Activated naive CD8-positive, alpha-beta T cell treated with anti-CD3 and anti-CD28 coated beads for 36 hours (primary cell): ENCODE results near the gene TMED10. TPM values are rescaled to one million over a fixed set of nuclear protein-coding genes. Genes with fewer than 3 reads are reported as not detected.
"Not testable (repeated sequence)": the region's sequence is repeated elsewhere in the genome, so short reads cannot be mapped to it uniquely, and the experiment has no call there.

Source experiments
- DNase-seq: peaks from one replicate; pipeline ENCODE4 v3.0.0; 2021
- H3K27ac Mint-ChIP-seq: one replicate; pipeline ENCODE4 v1.8.0; 2022; ENCODE audit warnings: mild to moderate bottlenecking, moderate library complexity, mixed read lengths
- H3K27me3 Mint-ChIP-seq: one replicate; pipeline ENCODE4 v1.8.0; 2022; ENCODE audit warnings: mild to moderate bottlenecking, mixed read lengths
- H3K36me3 Mint-ChIP-seq: one replicate; pipeline ENCODE4 v1.8.0; 2021; ENCODE audit warnings: mild to moderate bottlenecking, mixed read lengths
- H3K4me1 Mint-ChIP-seq: one replicate; pipeline ENCODE4 v1.8.0; 2021; ENCODE audit warnings: mixed read lengths
- H3K4me3 Mint-ChIP-seq: one replicate; pipeline ENCODE4 v1.8.0; 2022; ENCODE audit warnings: mild to moderate bottlenecking, moderate library complexity, mixed read lengths
- H3K9me3 Mint-ChIP-seq: one replicate; pipeline ENCODE4 v1.8.0; 2022; ENCODE audit warnings: mixed read lengths
- total RNA-seq, 2 experiments: library from RNA; stranded (reverse); gene quantifications; one replicate each; pipeline ENCODE4 v1.2.3, GENCODE V29; 2021

TMED10 gene
- total RNA-seq, 2 experiments from 2014 or later: 160 to 169 TPM

DNA sequence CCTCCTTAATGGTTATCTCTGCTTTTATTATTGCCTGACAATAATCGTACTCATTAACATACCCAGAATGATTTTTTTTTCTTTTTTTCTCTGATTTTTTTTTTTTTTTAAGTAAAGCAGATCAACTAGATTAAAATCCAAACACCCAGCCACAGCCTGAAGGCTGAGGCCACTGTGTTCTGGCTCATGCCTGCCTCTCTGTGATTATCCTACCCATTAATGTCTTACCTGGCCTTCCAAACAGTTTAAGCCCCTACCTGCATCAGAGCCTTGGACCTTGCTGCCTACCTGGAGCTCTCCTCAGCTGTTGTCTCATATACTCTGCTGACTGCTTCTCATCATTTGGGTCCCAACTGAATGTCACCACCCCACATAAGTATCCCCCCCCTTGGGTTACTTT lies 6.8 kb upstream of the TMED10 start:
- Mint-ChIP-seq H3K27ac (no peak overlapping the region), H3K9me3 (no peaks in the 10 kb centered on the region), H3K27me3 (peaks cover 8% of the 10 kb centered on the region), H3K4me3 (no peak overlapping the region), H3K36me3 (no peaks in the 10 kb centered on the region), H3K4me1 (peaks cover 2% of the 10 kb centered on the region)
- no peak for DNase-seq

- DNase-seq: no peak
- Mint-ChIP-seq H3K27ac (no peak overlapping the region), H3K27me3 (peaks cover 8% of the 10 kb centered on the region), H3K36me3 (no peaks in the 10 kb centered on the region), H3K9me3 (no peaks in the 10 kb centered on the region), H3K4me1 (peaks cover 2% of the 10 kb centered on the region), H3K4me3 (no peak overlapping the region)
Observed at GRCh38 chr14:75182821-75183220, 6.4 kb upstream of the TMED10 start.

DNA sequence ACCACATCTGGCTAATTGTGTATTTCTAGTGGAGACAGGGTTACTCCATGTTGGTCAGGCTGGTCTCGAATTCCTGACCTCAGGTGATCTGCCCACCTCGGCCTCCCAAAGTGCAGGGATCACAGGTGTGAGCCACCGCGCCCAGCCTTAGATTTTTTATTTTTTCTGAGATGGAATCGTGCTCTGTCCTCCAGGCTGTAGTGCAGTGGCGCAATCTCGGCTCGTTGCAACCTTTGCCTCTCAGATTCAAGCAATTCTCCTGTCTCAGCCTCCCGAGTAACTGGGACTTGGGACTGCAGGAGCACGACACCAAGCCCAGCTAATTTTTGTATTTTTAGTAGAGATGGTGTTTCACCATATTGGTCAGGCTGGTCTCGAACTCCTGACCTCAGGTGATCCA lies 5.8 kb upstream of the TMED10 start:
- not testable (repeated sequence) for H3K4me3 Mint-ChIP-seq, H3K9me3 Mint-ChIP-seq, H3K27ac Mint-ChIP-seq, DNase-seq, H3K4me1 Mint-ChIP-seq, H3K27me3 Mint-ChIP-seq, H3K36me3 Mint-ChIP-seq

DNA sequence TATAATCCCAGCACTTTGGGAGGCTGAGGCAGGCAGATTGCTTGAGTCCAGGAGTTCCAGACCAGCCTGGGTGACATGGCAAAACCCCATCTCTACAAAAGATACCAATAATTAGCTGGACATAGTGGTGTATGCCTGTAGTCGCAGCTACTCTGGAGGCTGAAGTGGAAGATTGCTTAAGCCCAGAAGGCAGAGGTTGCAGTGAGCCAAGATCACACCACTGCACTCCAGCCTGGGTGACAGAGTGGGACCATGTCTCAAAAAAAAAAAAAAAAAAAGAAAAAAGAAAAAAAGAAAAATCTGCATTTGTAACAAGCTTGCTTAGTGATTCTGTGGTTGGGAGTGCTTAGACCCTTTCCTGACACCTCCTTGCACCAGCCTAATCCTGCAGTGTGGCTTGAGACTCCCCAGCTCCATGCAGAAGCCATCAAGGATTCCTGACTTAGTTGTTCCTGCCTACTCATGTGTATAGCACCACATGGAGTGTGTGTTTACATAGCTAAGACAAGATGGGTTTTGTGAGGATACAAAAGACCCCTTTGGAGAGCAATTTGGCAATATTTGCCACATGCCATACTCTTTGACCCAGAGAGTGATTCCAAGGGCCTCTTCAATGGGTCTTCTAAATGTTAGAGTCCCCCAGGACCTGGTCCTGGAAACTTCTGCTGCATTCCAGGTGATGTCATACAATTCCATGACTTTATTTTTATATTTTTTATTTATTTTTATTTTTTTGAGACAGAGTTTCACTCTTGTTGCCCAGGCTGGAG lies 5.1 kb upstream of the TMED10 start:
- H3K4me1 Mint-ChIP-seq: peaks cover 6% of the 10 kb centered on the region
- H3K27me3 Mint-ChIP-seq: peaks cover 5% of the 10 kb centered on the region

DNA sequence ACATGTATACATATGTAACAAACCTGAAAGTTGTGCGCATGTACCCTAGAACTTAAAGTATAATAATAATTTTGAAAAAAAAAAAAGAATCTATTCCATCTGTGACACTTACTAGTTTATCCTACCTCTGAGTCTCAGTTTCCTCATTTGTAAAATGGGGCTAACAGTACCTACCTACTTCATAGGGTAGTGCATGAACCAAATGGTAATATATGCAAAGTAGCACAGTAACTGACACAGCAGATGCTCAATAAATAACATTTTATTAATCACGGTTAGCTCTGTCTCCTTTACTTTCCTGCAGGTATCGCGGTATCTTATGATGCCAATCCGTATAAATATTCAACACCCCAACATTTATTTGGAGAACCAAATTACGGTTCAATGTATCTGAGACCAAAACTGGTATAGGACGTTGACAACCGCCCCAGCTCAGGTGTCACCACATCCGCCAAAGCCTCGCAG lies 703 bp downstream of the TMED10 start:
- H3K4me3 Mint-ChIP-seq: peak overlapping the region; percentile 92
- no peaks in the 10 kb centered on the region for H3K27me3 Mint-ChIP-seq
- H3K36me3 Mint-ChIP-seq: peaks cover 2% of the 10 kb centered on the region
- DNase-seq: no peak
- H3K27ac Mint-ChIP-seq: peak overlapping the region; percentile 98
- peaks cover 41% of the 10 kb centered on the region for H3K4me1 Mint-ChIP-seq
- no peaks in the 10 kb centered on the region for H3K9me3 Mint-ChIP-seq

More for the DNA sequence above, 5.1 kb upstream of the TMED10 start:
- H3K9me3 Mint-ChIP-seq: no peaks in the 10 kb centered on the region
- no peak overlapping the region for H3K4me3 Mint-ChIP-seq
- H3K27ac Mint-ChIP-seq: peak overlapping the region; percentile 48
- DNase-seq: no peak
- no peaks in the 10 kb centered on the region for H3K36me3 Mint-ChIP-seq

DNA sequence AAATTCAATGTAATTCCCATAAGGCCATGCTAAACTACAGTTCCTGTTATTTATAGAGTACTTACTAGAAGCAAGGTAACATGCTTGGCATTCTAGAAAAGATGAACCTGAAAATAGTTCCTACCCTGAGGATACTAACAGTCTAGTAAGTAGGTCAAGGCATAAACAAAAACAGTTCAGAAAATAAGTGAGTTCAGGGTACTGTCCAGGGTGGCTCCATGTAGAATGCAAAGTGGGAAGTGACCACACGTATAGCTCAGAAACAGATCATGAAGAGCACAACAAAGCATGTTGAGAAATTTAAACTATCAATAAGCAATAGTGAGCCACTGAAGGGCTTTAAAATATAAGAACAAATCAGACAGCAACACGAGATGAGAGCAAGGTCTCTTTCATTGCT lies 2.3 kb downstream of the TMED10 start:
- Mint-ChIP-seq H3K27ac (peak overlapping the region; percentile 30), H3K4me3 (peak overlapping the region; percentile 61), H3K9me3 (no peaks in the 10 kb centered on the region), H3K36me3 (peaks cover 7% of the 10 kb centered on the region), H3K27me3 (no peaks in the 10 kb centered on the region), H3K4me1 (peaks cover 48% of the 10 kb centered on the region)
- no peak for DNase-seq

DNA sequence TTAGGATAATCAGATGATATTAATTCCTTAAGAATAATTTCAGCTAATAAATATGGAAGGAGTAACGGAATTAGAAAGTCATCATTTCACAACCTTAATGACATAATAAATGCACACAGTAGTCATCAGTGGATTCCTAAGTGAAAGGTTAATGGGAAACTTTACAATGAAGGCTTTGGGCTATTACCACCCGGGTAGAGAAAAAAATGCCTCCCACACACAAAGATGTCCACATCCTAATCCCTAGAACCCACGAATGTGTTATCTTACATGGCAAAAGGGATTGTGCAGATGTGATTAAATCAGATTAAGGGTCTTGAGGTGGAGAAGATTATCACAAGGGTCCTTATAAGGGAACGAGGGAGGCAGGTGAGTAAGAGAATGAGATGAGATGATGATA lies 5.6 kb downstream of the TMED10 start:
- H3K4me1 Mint-ChIP-seq: peaks cover 69% of the 10 kb centered on the region
- no peak overlapping the region for H3K27ac Mint-ChIP-seq
- DNase-seq: no peak
- H3K9me3 Mint-ChIP-seq: no peaks in the 10 kb centered on the region
- H3K4me3 Mint-ChIP-seq: no peak overlapping the region
- no peaks in the 10 kb centered on the region for H3K27me3 Mint-ChIP-seq
- peaks cover 12% of the 10 kb centered on the region for H3K36me3 Mint-ChIP-seq

DNA sequence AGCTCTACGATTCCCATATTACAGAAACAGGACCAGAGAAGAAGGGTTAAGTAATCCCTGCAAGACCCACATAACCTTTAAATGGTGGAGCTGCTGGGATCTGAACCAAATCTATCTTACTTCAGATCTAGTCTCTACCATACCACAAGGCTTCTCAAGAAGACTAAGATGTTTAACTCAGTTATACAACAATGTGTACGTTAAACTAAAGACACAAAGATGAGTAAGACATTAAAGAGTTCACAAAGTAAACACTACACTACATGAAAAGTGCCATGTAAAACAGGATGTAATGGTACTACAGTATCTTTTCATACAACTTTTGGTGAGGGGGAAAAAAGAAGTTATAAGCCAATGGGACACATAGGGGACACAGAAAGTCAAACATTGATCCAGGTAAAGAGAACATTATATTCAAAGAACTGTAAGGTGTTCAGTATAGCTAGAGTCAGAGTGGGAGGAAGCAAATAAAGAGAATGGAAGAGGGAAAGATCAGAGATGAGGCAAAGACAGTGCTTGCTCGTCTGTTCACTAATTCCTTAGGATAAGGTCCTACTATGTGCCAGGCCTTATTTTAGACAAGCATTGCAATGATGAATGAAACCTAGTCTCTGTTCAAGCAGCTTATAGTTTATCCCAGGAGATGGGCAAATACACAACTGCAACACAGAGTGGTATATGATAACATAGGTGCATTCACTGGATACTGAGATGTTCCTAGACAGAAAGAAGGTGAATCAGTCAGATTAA lies 7.7 kb downstream of the TMED10 start:
- no peak for DNase-seq
- Mint-ChIP-seq H3K36me3 (peaks cover 10% of the 10 kb centered on the region), H3K9me3 (no peaks in the 10 kb centered on the region), H3K4me1 (peaks cover 63% of the 10 kb centered on the region), H3K4me3 (no peak overlapping the region), H3K27ac (no peak overlapping the region), H3K27me3 (no peaks in the 10 kb centered on the region)

- no peak overlapping the region for H3K27ac Mint-ChIP-seq
- no peaks in the 10 kb centered on the region for H3K27me3 Mint-ChIP-seq
- H3K9me3 Mint-ChIP-seq: no peaks in the 10 kb centered on the region
- H3K4me3 Mint-ChIP-seq: no peak overlapping the region
- H3K36me3 Mint-ChIP-seq: peaks cover 12% of the 10 kb centered on the region
- no peak for DNase-seq
- peaks cover 57% of the 10 kb centered on the region for H3K4me1 Mint-ChIP-seq
Observed at GRCh38 chr14:75167325-75167724, 9.1 kb downstream of the TMED10 start.

GRCh38 chr14:75165586-75166391 lies 10.6 kb downstream of the TMED10 start:
- Mint-ChIP-seq H3K27me3 (no peaks in the 10 kb centered on the region), H3K9me3 (no peaks in the 10 kb centered on the region), H3K36me3 (peaks cover 12% of the 10 kb centered on the region), H3K4me3 (no peak overlapping the region), H3K27ac (no peak overlapping the region), H3K4me1 (peaks cover 53% of the 10 kb centered on the region)
- DNase-seq: no peak

GRCh38 chr14:75164809-75165208 lies 11.6 kb downstream of the TMED10 start:
- H3K4me1 Mint-ChIP-seq: peaks cover 60% of the 10 kb centered on the region
- no peak for DNase-seq
- no peak overlapping the region for H3K27ac Mint-ChIP-seq
- H3K9me3 Mint-ChIP-seq: no peaks in the 10 kb centered on the region
- no peak overlapping the region for H3K4me3 Mint-ChIP-seq
- H3K36me3 Mint-ChIP-seq: peaks cover 12% of the 10 kb centered on the region
- no peaks in the 10 kb centered on the region for H3K27me3 Mint-ChIP-seq

DNA sequence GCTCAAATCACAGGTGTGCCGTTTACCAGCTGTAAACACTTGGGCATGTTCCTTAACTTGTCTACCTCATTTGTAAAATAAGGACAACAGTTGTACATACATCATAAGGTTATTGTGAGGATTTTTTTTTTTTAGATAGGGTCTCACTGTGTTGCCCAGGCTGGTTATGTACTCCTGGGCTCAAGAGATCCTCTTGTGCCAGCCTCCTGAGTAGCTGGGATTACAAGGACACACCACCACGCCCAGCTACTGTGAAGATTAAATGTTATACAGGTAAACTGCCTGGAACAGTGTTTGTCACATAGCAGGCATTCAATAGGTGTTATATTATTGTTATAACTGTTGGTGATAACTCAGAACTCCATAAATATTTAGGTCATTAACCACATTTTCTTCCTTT lies 12.7 kb downstream of the TMED10 start:
- Mint-ChIP-seq H3K27ac (no peak overlapping the region), H3K9me3 (no peaks in the 10 kb centered on the region), H3K4me1 (peaks cover 60% of the 10 kb centered on the region), H3K36me3 (peaks cover 11% of the 10 kb centered on the region), H3K27me3 (no peaks in the 10 kb centered on the region), H3K4me3 (no peak overlapping the region)
- no peak for DNase-seq

- Mint-ChIP-seq H3K4me3 (no peak overlapping the region), H3K9me3 (no peaks in the 10 kb centered on the region), H3K27me3 (no peaks in the 10 kb centered on the region), H3K4me1 (peaks cover 50% of the 10 kb centered on the region), H3K36me3 (peaks cover 9% of the 10 kb centered on the region), H3K27ac (no peak overlapping the region)
- DNase-seq: no peak
Observed at GRCh38 chr14:75162631-75163030, 13.8 kb downstream of the TMED10 start.

- no peak for DNase-seq
- peaks cover 47% of the 10 kb centered on the region for H3K4me1 Mint-ChIP-seq
- H3K27ac Mint-ChIP-seq: peak overlapping the region; percentile 74
- H3K36me3 Mint-ChIP-seq: peaks cover 11% of the 10 kb centered on the region
- H3K27me3 Mint-ChIP-seq: no peaks in the 10 kb centered on the region
- H3K4me3 Mint-ChIP-seq: no peak overlapping the region
- H3K9me3 Mint-ChIP-seq: no peaks in the 10 kb centered on the region
Observed at GRCh38 chr14:75158843-75159614, 17.4 kb downstream of the TMED10 start.
